Ectodermal cell (in vitro differentiated cells): ENCODE results near the gene APBB1.

Experiments
- H3K27ac ChIP-seq: 2 replicates; pipeline ENCODE4 v1.7.0; 2013; ENCODE audit warnings: mild to moderate bottlenecking, low read depth, low read length; ENCODE audit not compliant: insufficient read depth, poor library complexity, severe bottlenecking
- H3K27me3 ChIP-seq: 2 replicates; pipeline ENCODE4 v1.7.0; 2013; ENCODE audit warnings: mild to moderate bottlenecking, low read length; ENCODE audit not compliant: insufficient read depth, control insufficient read depth, poor library complexity, severe bottlenecking
- H3K36me3 ChIP-seq: one replicate; pipeline ENCODE4 v1.7.0; 2013; ENCODE audit warnings: low read length; ENCODE audit not compliant: control insufficient read depth, insufficient read depth
- H3K4me1 ChIP-seq: one replicate; pipeline ENCODE4 v1.7.0; 2013; ENCODE audit warnings: low read length; ENCODE audit not compliant: control insufficient read depth, insufficient read depth
- H3K4me3 ChIP-seq: 2 replicates; pipeline ENCODE4 v1.7.0; 2013; ENCODE audit warnings: low read depth, low read length, control low read depth; ENCODE audit not compliant: insufficient read depth
- H3K9me3 ChIP-seq: 2 replicates; pipeline ENCODE4 v1.7.0; 2013; ENCODE audit warnings: mild to moderate bottlenecking, low read length, moderate library complexity; ENCODE audit not compliant: control insufficient read depth
- WGBS, 2 experiments: methylation state at CpG; one replicate each; pipeline ENCODE4 v1.1.7; 2013; ENCODE audit warnings: missing lambda C conversion rate in 2 of 2; 5-methylcytosine and 5-hydroxymethylcytosine counted together

APBB1 gene

GRCh38 chr11:6353367-6353987 is 65.4 kb downstream of the APBB1 start:
- H3K27ac ChIP-seq, result no peak overlapping the region
- WGBS, 2 experiments, result 17 to 20% methylated on average over 5 of the region's 5 CpGs
- H3K27me3 ChIP-seq, result no peaks in the 10 kb centered on the region
- no peaks in the 10 kb centered on the region for H3K36me3 ChIP-seq
- H3K9me3 ChIP-seq, result no peaks in the 10 kb centered on the region
- H3K4me3 ChIP-seq, result no peak overlapping the region
- H3K4me1 ChIP-seq, result no peaks in the 10 kb centered on the region

- no peaks in the 10 kb centered on the region for H3K4me1 ChIP-seq
- 82 to 84% methylated on average over 4 to 5 of the region's 5 CpGs for WGBS, 2 experiments
- H3K27me3 ChIP-seq, result no peaks in the 10 kb centered on the region
- H3K9me3 ChIP-seq, result no peaks in the 10 kb centered on the region
- H3K36me3 ChIP-seq, result no peaks in the 10 kb centered on the region
- H3K27ac ChIP-seq, result no peak overlapping the region
- no peak overlapping the region for H3K4me3 ChIP-seq
Observed at GRCh38 chr11:6351782-6352382, 67.0 kb downstream of the APBB1 start.

DNA sequence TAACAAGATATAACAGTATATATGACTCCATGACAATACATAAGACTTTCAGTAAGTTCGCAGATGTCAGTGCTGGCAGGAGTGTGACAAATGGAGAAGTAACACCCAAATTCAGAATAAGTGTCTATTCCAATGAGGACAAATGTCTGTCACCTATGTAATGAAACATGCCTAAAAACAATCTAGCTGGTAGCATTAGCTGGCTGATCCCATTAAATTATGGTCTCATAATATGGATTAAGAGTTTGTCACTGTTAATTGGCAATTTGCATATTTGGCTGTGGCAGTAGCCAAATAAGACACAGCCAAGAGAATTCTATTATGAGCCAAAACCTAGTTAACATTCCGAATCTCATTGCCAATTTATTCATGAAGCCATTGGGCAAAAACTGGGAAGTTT is 68.4 kb downstream of the APBB1 start:
- WGBS, 2 experiments, result 91 to 96% methylated on average over 2 of the region's 2 CpGs
- no peaks in the 10 kb centered on the region for H3K36me3 ChIP-seq
- H3K4me1 ChIP-seq, result no peaks in the 10 kb centered on the region

GRCh38 chr11:6350043-6350442 is 68.9 kb downstream of the APBB1 start:
- H3K4me1 ChIP-seq, result no peaks in the 10 kb centered on the region
- H3K4me3 ChIP-seq, result no peak overlapping the region
- H3K27me3 ChIP-seq, result no peaks in the 10 kb centered on the region
- H3K27ac ChIP-seq, result no peak overlapping the region
- no peaks in the 10 kb centered on the region for H3K36me3 ChIP-seq
- no peaks in the 10 kb centered on the region for H3K9me3 ChIP-seq

More for the DNA sequence above, 68.4 kb downstream of the APBB1 start:
- Histone ChIP-seq H3K27me3 (no peaks in the 10 kb centered on the region), H3K4me3 (no peak overlapping the region), H3K9me3 (no peaks in the 10 kb centered on the region), H3K27ac (no peak overlapping the region)

DNA sequence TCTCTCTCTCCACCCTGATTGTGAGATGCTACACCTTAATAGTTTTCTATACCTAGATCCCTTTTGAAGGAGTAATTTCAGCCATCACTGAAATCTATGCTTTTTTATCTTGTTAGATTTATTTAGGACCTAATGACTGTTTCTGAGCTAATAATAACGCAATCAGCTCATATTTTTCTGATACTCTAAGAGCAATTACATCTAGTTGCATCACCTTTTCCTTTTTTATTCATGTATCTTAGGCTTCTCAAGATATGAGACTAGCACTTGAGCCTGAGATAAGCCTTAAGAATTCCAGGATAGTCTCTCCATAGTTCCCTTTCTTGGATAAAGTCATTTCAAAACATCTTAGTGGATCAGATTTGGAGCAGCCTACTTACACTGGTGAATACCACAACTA is 73.5 kb downstream of the APBB1 start:
- H3K4me1 ChIP-seq, result no peaks in the 10 kb centered on the region
- no peaks in the 10 kb centered on the region for H3K36me3 ChIP-seq
- H3K27me3 ChIP-seq, result no peaks in the 10 kb centered on the region
- H3K9me3 ChIP-seq, result no peaks in the 10 kb centered on the region
- H3K27ac ChIP-seq, result no peak overlapping the region
- H3K4me3 ChIP-seq, result no peak overlapping the region
- 89 to 90% methylated on average over 1 of the region's 1 CpG for WGBS, 2 experiments
